ENCODE data around the gene INKA1.
"Not testable (repeated sequence)": the region's sequence is repeated elsewhere in the genome, so short reads cannot be mapped to it uniquely, and the experiment has no call there.

The INKA1 gene

GRCh38 chr3:49813497-49814174 lies 10.6 kb downstream of the INKA1 start, which contains the start of gene UBA7:
TSS of gene UBA7 (minus strand) at chr3:49813953. CDS start at chr3:49813787, 166 bp downstream.
- no peak for DNase-seq

DNA sequence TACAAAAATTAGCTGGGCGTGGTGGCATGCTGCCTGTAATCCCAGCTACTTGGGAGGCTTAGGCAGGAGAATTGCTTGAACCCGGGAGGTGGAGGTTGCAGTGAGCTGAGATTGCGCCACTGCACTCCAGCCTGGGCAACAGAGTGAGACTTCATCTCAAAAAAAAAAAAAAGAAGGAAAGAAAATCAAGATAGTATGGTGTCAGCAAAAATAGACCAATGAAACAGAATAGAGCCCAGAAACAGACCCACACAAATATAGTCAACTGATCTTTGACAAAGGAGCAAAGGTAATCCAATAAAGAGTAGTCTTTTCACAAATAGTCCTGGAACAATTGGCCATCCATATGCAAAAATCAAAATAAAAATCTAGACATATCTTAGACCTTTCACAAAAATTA lies 20.1 kb downstream of the INKA1 start:
- not testable (repeated sequence) for DNase-seq

GRCh38 chr3:49826016-49826415 lies 23.0 kb downstream of the INKA1 start:
- no peak for DNase-seq

DNA sequence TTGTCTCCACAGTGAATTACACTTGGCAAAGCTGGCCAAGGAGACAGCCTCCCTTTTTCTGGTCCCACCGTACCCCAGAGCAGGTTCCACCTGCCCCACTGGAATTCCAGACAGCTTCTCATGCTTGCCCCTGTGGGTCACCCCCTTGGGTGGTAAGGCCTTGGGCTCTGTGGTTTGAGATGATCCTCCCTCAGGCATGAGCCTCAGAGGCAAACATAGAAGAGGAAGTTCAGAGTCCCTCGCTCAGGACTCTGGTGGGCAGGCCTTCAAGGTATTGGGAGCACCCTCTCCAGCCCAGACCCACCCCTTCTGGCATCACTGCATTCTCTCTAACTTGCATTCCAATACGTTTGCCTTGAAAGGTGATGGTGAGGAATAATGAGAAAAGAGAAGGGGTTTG lies 28.3 kb downstream of the INKA1 start:
- DNase-seq = no peak

GRCh38 chr3:49839193-49839809 lies 36.2 kb downstream of the INKA1 start:
- peak; percentile 26 for DNase-seq

- DNase-seq = no peak
Observed at GRCh38 chr3:49840388-49840787, 37.3 kb downstream of the INKA1 start.

- no peak for DNase-seq
Observed at GRCh38 chr3:49841126-49841696, 38.1 kb downstream of the INKA1 start.

DNA sequence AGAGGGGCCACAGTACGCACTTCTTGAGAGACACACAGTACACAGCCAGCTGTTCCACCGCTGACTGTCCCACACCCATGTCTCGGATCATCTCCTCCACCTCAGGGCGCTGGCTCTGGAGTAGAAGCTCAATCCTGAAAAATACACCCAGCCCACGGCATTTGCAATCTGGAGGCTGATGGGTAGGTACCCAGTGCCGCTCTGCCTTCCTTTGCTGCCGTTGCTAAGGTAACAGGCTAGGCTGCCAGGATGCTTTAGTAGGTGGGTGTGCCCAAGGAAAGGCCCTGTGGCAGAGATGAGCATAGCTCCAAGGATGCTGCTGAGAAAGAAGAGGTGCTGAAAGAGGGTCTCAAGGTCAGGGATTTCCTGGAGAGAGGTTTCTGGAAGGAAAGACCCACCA lies 38.7 kb downstream of the INKA1 start:
- DNase-seq = no peak

GRCh38 chr3:49842843-49843517 lies 39.9 kb downstream of the INKA1 start:
- no peak for DNase-seq

DNA sequence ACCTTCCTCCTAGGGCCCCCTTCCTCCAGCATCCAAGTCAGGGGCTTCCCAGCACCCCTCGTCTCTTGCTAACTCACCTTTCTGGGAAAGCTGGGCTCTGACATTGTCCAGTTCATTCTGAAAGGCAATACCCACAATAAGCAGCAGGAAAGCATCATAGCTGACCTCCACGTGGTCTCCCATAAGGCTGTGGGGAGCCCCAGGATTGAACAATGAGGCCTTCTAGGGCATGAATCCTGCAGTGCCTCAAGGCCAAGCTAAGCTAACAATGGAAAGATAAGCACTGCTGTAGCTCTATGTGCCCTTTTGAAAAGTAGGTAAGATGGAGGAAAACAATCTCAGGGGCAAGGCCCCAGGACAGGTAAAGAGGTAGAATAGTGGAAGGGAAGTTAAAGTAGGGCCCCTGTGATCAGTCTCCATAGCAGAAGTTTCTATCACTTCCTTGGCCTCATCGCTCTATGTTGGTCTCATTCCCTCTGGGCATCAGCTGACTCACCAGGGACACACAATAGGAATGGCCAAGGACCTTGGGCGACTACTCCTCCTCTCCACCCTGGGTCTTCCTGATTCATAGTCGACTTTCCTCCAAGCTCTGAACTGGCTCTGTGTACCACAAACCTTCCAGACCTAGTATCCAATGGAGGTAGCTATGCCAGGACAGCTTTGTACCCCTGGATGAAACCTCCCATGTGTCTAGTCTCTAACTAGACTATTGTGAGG lies 41.6 kb downstream of the INKA1 start:
- DNase-seq = no peak

DNA sequence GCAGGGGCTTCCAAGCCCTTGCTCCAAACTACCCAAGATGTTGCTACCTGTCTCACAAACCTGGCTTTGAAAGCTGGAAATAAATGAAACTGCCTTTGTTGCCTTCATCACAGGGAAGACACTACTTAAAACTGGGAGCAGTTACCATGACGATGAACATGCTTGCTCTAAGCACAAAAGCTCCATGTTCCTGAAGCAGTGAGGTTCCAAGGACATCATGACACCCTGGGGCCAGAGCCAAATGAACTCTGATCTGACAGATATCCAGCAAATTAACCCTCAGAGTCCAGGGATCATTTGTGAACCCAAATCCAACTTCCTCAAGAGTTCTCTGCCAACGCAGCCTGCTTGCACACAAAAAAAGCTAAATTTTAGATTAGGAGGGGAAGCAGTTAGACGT lies 42.6 kb downstream of the INKA1 start:
- DNase-seq = no peak

Data from COR-L47 (cell line).